Nephron (organoid): ENCODE results near the gene MYBBP1A.

Experiments
- H3K27ac Mint-ChIP-seq, 3 experiments: 2 replicates each; pipeline ENCODE4 v1.8.0; 2020; ENCODE audit warnings: mixed read lengths in 3 of 3, mild to moderate bottlenecking in 2 of 3, moderate library complexity in 1 of 3
- H3K27me3 Mint-ChIP-seq: 2 replicates; pipeline ENCODE4 v1.8.0; 2021; ENCODE audit warnings: low read depth, mild to moderate bottlenecking, moderate library complexity, mixed read lengths
- H3K36me3 Mint-ChIP-seq: 2 replicates; pipeline ENCODE4 v1.8.0; 2020; ENCODE audit warnings: low read depth, mixed read lengths
- H3K4me1 Mint-ChIP-seq: 2 replicates; pipeline ENCODE4 v1.8.0; 2020; ENCODE audit warnings: mixed read lengths
- H3K4me3 Mint-ChIP-seq, 3 experiments: 2 replicates each; pipeline ENCODE4 v1.8.0; 2020; ENCODE audit warnings: mild to moderate bottlenecking in 3 of 3, mixed read lengths in 3 of 3, moderate library complexity in 2 of 3
- H3K9me3 Mint-ChIP-seq: 2 replicates; pipeline ENCODE4 v1.8.0; 2020; ENCODE audit warnings: mixed read lengths
- TF ChIP-seq, protein P1 (sequence below), 3 experiments: fragments of 200-600 bp; sonication (generic); IDR thresholded peaks; one replicate each; pipeline ENCODE4 v1.5.0; 2021; ENCODE audit warnings: antibody characterized with exemption in 3 of 3; ENCODE audit not compliant: unreplicated experiment in 3 of 3

Gene MYBBP1A

DNA sequence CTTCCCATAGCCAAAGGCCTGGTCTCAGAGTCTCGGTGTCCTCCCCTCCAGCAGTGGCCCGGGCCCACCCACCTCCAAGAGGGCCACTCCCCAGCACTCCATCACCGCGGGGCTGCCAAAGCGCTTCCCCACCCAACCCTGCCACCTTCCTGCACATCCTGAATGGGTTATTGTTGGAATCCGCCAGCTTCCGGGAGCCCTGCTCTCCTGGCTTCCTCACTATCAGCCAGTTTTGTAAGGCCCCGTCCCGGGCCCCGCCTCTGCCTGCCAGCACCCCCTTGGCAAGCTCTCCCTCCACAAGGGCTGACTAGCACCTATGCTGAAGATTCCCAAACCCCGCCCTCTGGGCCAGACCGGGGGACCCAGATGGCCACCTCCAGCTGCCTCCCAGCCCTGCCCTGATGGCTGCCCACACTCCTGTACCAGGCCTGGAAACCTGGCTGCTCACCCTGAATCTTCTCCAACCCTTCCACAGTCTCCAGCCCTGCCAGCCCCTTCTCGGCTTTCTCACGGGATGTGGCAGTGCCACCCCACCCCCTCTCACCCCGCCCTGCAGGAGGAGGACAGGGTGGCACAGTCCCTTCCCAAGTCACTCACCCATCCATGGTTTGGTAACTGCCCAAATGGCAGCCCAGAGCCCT is 14.4 kb downstream of the MYBBP1A start:
- Mint-ChIP-seq H3K4me1 (no peaks in the 10 kb centered on the region), H3K36me3 (peaks cover 4% of the 10 kb centered on the region), H3K9me3 (no peaks in the 10 kb centered on the region), H3K27ac (peak overlapping the region in 1 of 3 experiments; percentile 66), H3K27me3 (no peaks in the 10 kb centered on the region), H3K4me3 (no peak overlapping the region)
- TF ChIP-seq, protein P1, sequence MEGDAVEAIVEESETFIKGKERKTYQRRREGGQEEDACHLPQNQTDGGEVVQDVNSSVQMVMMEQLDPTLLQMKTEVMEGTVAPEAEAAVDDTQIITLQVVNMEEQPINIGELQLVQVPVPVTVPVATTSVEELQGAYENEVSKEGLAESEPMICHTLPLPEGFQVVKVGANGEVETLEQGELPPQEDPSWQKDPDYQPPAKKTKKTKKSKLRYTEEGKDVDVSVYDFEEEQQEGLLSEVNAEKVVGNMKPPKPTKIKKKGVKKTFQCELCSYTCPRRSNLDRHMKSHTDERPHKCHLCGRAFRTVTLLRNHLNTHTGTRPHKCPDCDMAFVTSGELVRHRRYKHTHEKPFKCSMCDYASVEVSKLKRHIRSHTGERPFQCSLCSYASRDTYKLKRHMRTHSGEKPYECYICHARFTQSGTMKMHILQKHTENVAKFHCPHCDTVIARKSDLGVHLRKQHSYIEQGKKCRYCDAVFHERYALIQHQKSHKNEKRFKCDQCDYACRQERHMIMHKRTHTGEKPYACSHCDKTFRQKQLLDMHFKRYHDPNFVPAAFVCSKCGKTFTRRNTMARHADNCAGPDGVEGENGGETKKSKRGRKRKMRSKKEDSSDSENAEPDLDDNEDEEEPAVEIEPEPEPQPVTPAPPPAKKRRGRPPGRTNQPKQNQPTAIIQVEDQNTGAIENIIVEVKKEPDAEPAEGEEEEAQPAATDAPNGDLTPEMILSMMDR (IDR thresholded peaks at IDR 0.05; ENCODE audit: unreplicated experiment in 3 of 3): no peak

DNA sequence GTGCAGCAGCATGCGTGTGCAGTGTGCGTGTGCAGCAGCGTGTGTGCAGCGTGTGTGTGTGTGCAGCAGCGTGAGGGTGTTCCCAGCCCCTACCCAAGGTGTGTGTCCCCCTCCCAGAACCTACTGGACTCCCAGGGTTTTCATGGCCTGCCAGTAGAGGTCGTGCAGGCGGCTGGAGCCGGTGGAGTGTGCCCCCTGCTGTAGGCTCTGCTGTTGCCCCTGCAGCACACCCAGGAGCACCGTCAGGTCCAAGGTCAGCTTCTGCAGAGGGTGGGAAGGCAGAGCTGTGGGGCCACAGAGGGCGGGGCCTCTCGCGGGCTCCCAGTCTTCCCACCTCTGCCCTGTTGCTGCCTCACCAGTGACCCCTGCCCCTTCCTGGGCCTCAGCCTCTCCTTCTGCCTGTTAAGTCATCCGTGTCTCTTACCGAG is 14.9 kb downstream of the MYBBP1A start:
- Mint-ChIP-seq H3K4me3 (no peak overlapping the region), H3K4me1 (peaks cover 5% of the 10 kb centered on the region), H3K27ac (peak overlapping the region in 1 of 3 experiments; percentile 66), H3K9me3 (no peaks in the 10 kb centered on the region), H3K27me3 (no peaks in the 10 kb centered on the region), H3K36me3 (peaks cover 4% of the 10 kb centered on the region)
- TF ChIP-seq, protein P1 (IDR thresholded peaks at IDR 0.05; ENCODE audit: unreplicated experiment in 3 of 3): peak in 1 of 3 experiments; percentile 33

DNA sequence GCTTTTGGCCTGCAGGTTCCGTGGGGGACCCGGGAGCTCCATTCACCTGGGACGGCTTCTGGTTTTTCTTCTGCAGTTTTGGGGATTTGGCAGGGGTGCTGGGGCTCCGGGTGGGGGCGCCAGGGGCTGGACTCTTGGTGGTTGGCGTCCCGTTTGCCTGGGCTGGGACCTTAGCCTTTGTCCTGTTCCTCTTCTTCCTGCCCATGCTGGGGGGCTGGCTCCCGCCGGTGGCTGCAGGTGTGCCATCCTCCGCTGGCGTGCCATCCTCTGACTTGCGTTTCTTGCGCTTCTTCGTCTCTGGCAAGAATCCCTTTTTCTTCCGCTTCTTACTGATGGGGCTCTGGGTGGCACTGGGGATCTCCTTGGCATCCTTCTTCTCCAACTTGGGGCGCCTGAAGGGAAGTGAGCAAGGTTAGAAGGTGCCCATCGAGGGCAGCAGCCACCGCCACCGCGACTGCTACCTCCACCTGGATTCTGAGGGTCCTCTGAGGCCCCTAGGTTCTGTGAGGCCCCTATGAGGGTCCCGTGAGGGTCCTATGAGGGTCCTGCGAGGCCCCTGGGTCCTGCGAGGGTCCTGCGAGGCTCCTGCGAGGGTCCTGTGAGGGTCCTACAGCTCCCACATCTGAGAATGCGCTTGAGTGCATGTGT is 15.5 kb downstream of the MYBBP1A start:
- Mint-ChIP-seq H3K9me3 (no peaks in the 10 kb centered on the region), H3K4me1 (peaks cover 5% of the 10 kb centered on the region), H3K4me3 (no peak overlapping the region), H3K36me3 (peaks cover 4% of the 10 kb centered on the region), H3K27me3 (no peaks in the 10 kb centered on the region), H3K27ac (peak overlapping the region in 1 of 3 experiments; percentile 66)
- TF ChIP-seq, protein P1 (IDR thresholded peaks at IDR 0.05; ENCODE audit: unreplicated experiment in 3 of 3): no peak

DNA sequence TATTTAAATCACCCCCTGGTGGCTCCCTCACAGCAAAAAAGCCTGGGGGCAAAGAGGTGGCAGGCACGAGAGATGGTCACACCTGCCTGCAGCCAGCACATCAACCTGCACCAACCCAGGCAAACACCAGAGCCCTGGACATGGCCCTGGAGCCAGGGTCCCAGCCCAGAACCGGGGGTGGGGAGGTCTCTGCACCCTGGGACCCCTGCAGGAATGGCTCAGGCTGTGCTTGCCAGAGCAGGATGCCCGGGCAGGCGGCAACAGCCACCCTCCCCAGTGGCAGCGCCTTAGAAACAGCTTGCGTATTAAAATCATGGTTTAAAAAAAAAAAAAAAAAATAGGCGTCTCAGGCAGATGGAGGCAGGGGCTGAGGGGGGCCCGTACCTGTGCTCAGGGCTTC is 16.2 kb downstream of the MYBBP1A start:
- no peak overlapping the region for H3K4me3 Mint-ChIP-seq
- peaks cover 4% of the 10 kb centered on the region for H3K36me3 Mint-ChIP-seq
- H3K27me3 Mint-ChIP-seq: no peaks in the 10 kb centered on the region
- H3K9me3 Mint-ChIP-seq: no peaks in the 10 kb centered on the region
- no peak overlapping the region for H3K27ac Mint-ChIP-seq
- TF ChIP-seq, protein P1 (IDR thresholded peaks at IDR 0.05; ENCODE audit: unreplicated experiment in 3 of 3): no peak
- peaks cover 5% of the 10 kb centered on the region for H3K4me1 Mint-ChIP-seq

DNA sequence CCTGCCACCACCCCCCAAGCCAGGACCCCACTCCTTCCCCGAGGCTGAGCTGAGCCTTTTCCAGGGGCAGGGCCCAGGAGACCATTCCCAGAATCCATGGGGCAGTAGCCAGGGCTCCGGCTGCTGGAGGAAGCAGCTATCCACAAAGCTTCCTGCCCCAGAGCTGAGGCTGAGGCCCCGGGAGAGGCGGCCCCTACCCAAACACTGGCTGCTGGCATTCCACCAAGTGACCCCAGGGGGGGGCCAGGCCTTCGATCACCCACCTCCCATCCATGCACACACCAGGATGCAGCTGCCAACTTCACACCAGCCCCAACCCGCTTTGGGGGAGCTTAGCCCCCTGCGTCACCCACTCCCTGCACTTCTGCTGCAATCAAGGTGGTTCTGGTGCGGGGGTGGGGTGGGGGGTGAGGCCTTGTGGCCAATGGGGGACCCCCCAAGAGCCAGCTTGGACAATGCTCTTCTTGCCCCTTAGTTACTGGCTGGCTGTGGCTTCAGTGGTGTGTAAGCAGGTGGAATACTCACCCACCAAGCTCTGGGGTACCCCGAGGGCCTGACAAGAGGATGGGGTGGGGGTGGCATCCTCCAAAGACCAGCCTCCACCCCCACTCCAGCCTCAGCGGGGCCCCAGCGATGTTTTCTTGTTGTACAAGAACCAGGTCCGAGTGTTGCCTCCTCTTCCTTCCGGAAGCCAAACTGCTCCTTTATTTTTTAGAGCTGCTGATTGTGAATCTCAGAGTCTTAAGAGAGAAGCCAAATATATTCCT is 16.8 kb downstream of the MYBBP1A start:
- Mint-ChIP-seq H3K4me1 (peaks cover 5% of the 10 kb centered on the region), H3K4me3 (no peak overlapping the region), H3K9me3 (no peaks in the 10 kb centered on the region), H3K27ac (no peak overlapping the region), H3K27me3 (peaks cover 2% of the 10 kb centered on the region), H3K36me3 (peaks cover 4% of the 10 kb centered on the region)
- TF ChIP-seq, protein P1 (IDR thresholded peaks at IDR 0.05; ENCODE audit: unreplicated experiment in 3 of 3): no peak
